ENCODE measurements around the gene SQSTM1. TPM values are rescaled to one million over a fixed set of nuclear protein-coding genes. Genes with fewer than 3 reads are reported as not detected.

Gene SQSTM1
- total and polyA plus RNA-seq, 9 of the 15 experiments (the other 6 are each of a cell fraction or from before 2014, with no cell fraction given): 5.6 to 148 (median 64.0) TPM

DNA sequence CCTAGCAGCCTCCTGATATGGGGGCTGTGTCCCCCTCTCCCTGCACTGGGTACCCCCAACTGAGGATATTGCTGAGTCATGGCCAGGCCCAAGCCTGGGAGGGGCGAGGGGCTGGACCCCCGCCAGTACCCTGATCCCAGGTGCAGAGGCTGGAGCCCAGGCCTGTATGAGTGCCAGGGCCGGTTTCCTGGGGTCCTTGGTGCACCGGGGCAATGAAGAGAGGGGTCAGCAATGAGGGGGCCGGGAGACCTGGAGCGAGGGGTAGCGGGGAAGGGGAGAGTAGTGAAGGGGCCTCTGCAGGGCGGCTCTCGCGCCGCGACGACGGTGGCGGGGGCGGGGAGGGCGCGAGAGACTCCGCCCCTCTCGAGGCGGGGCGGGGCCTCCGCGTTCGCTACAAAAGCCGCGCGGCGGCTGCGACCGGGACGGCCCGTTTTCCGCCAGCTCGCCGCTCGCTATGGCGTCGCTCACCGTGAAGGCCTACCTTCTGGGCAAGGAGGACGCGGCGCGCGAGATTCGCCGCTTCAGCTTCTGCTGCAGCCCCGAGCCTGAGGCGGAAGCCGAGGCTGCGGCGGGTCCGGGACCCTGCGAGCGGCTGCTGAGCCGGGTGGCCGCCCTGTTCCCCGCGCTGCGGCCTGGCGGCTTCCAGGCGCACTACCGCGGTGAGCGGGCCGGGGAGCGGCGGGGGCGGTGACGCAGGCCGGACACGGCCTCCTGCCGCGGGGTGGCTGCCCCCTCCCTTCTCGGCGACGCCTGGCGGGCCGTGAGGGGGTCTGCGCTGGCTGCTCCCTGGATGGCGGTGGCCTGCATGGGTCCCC is at the start of gene SQSTM1 (continued):
- TF ChIP-seq, protein P1, sequence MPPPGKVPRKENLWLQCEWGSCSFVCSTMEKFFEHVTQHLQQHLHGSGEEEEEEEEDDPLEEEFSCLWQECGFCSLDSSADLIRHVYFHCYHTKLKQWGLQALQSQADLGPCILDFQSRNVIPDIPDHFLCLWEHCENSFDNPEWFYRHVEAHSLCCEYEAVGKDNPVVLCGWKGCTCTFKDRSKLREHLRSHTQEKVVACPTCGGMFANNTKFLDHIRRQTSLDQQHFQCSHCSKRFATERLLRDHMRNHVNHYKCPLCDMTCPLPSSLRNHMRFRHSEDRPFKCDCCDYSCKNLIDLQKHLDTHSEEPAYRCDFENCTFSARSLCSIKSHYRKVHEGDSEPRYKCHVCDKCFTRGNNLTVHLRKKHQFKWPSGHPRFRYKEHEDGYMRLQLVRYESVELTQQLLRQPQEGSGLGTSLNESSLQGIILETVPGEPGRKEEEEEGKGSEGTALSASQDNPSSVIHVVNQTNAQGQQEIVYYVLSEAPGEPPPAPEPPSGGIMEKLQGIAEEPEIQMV (tag; conservative IDR thresholded peaks at IDR 0.05; ENCODE audit: low read depth): 0 out of 2 replicates have a peak, but pooled peaks have one; percentile 20
- TF ChIP-seq GABPA (tag; conservative IDR thresholded peaks at IDR 0.05; ENCODE audit: low read depth) (0 out of 2 replicates have a peak, but pooled peaks have one; percentile 6), NR2C2 (CRISPR knock-in tag; IDR thresholded peaks at IDR 0.05) (no peak), NR2C2 (tag; IDR thresholded peaks at IDR 0.05) (peak; percentile 49), LEF1 (IDR thresholded peaks at IDR 0.05) (0 out of 2 replicates have a peak, but pooled peaks have one; percentile 23), FOXP1 (CRISPR knock-in tag; IDR thresholded peaks at IDR 0.05) (peak; percentile 10; the same call in 1 of the 2 replicates), POLR2H (tag; IDR thresholded peaks at IDR 0.05; ENCODE audit: low read depth) (peak; percentile 97), ASH1L (IDR thresholded peaks at IDR 0.05; ENCODE audit: borderline replicate concordance, low read depth, partially characterized antibody) (no peak), C11orf30 (IDR thresholded peaks at IDR 0.05; ENCODE audit: low read depth) (peak; percentile 98), NELFE (IDR thresholded peaks at IDR 0.05; ENCODE audit: insufficient read depth, insufficient read length) (peak; percentile 34), MAFK (IDR thresholded peaks at IDR 0.05; ENCODE audit: low read length) (peak; percentile 85), RBM34 (IDR thresholded peaks at IDR 0.05; ENCODE audit: borderline replicate concordance, insufficient read depth, low read length) (no peak), PHF20 (IDR thresholded peaks at IDR 0.05; ENCODE audit: partially characterized antibody) (peak; percentile 69), NFE2L1 (tag; IDR thresholded peaks at IDR 0.05; ENCODE audit: borderline replicate concordance, low read depth) (peak; percentile 94), ATF7 (IDR thresholded peaks at IDR 0.05) (peak; percentile 71), NFXL1 (CRISPR knock-in tag; IDR thresholded peaks at IDR 0.05) (0 out of 2 replicates have a peak, but pooled peaks have one; percentile 32), MBD2 (IDR thresholded peaks at IDR 0.05; ENCODE audit: borderline replicate concordance, low read depth) (peak; percentile 54; the same call in 1 of the 2 replicates), HSF4 (CRISPR knock-in tag; IDR thresholded peaks at IDR 0.05; ENCODE audit: borderline replicate concordance) (0 out of 2 replicates have a peak, but pooled peaks have one; percentile 59), NFRKB (IDR thresholded peaks at IDR 0.05; ENCODE audit: low read depth) (peak; percentile 91), MEF2D (tag; conservative IDR thresholded peaks at IDR 0.05; ENCODE audit: low read depth) (peak; percentile 73; the same call in 1 of the 2 replicates), RBM15 (IDR thresholded peaks at IDR 0.05; ENCODE audit: insufficient read depth, low read length) (0 out of 2 replicates have a peak, but pooled peaks have one; percentile 65), ESRRA (IDR thresholded peaks at IDR 0.05; ENCODE audit: borderline replicate concordance, low read depth) (peak; percentile 44; the same call in 1 of the 2 replicates)
- TF ChIP-seq, protein P2, sequence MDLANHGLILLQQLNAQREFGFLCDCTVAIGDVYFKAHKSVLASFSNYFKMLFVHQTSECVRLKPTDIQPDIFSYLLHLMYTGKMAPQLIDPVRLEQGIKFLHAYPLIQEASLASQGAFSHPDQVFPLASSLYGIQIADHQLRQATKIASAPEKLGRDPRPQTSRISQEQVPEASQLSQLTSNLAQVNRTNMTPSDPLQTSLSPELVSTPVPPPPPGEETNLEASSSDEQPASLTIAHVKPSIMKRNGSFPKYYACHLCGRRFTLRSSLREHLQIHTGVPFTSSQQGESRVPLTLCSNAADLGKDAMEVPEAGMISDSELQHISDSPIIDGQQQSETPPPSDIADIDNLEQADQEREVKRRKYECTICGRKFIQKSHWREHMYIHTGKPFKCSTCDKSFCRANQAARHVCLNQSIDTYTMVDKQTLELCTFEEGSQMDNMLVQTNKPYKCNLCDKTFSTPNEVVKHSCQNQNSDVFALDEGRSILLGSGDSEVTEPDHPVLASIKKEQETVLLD (IDR thresholded peaks at IDR 0.05): peak; percentile 59; the same call in 1 of the 2 replicates
- TF ChIP-seq, protein P3, sequence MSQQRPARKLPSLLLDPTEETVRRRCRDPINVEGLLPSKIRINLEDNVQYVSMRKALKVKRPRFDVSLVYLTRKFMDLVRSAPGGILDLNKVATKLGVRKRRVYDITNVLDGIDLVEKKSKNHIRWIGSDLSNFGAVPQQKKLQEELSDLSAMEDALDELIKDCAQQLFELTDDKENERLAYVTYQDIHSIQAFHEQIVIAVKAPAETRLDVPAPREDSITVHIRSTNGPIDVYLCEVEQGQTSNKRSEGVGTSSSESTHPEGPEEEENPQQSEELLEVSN (IDR thresholded peaks at IDR 0.05; ENCODE audit: borderline replicate concordance in 1 of 2, extremely low read depth in 1 of 2, insufficient read depth in 1 of 2, insufficient read length in 1 of 2, low read depth in 1 of 2, low read length in 1 of 2, poor library complexity in 1 of 2, severe bottlenecking in 1 of 2): peak in 1 of 2 experiments; percentile 52

All from K562 (cell line).